ENCODE data around the gene SPATA22.

DNA sequence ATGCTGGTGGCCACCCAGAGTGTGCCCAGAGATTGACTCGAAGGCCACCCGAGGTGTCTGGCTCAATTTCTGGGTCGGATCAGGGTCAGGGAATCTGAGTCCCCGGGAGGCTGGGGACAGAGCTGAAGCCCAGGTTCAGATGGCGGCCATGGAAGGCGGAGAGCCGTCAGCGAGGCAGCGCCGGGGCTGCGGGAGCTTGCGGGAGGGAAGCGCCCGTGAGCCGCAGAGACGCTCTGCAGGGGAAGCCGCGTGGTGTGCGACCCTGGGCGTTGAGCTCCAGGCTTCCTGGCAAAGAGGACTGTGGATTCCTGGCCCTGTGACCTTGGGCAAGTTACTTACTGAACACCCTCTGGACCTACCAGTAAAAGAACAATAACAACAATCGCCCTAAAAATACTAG is 518 bp upstream of the SPATA22 start:
- TF ChIP-seq, protein P1, sequence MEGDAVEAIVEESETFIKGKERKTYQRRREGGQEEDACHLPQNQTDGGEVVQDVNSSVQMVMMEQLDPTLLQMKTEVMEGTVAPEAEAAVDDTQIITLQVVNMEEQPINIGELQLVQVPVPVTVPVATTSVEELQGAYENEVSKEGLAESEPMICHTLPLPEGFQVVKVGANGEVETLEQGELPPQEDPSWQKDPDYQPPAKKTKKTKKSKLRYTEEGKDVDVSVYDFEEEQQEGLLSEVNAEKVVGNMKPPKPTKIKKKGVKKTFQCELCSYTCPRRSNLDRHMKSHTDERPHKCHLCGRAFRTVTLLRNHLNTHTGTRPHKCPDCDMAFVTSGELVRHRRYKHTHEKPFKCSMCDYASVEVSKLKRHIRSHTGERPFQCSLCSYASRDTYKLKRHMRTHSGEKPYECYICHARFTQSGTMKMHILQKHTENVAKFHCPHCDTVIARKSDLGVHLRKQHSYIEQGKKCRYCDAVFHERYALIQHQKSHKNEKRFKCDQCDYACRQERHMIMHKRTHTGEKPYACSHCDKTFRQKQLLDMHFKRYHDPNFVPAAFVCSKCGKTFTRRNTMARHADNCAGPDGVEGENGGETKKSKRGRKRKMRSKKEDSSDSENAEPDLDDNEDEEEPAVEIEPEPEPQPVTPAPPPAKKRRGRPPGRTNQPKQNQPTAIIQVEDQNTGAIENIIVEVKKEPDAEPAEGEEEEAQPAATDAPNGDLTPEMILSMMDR (IDR thresholded peaks at IDR 0.05; ENCODE audit: low read depth, low read length, poor library complexity, severe bottlenecking): no peak
- no peak for TF ChIP-seq EZH2phosphoT487 (IDR thresholded peaks at IDR 0.05; ENCODE audit: borderline replicate concordance, low read length)

Data from DOHH2 (cell line).